SU-DHL-6 (cell line): ENCODE results near the gene SLC6A12.

Experiments used
- H2AFZ ChIP-seq: fragments of 200-600 bp; sonication (generic); 2 replicates; pipeline ENCODE4 v1.6.1; 2014; ENCODE audit warnings: low read depth, mild to moderate bottlenecking, moderate library complexity, mixed read lengths, antibody characterized with exemption, low read length; ENCODE audit not compliant: severe bottlenecking
- H3F3A ChIP-seq: fragments of 200-600 bp; shearing (Covaris generic); 2 replicates; pipeline ENCODE4 v1.6.0; 2016; ENCODE audit warnings: antibody characterized with exemption, mild to moderate bottlenecking; ENCODE audit not compliant: insufficient read depth
- H3K27ac ChIP-seq: fragments of 200-600 bp; sonication (generic); 2 replicates; pipeline ENCODE4 v1.5.1; 2016; ENCODE audit warnings: low read depth, mild to moderate bottlenecking, low read length, moderate library complexity, mixed read lengths
- H3K27me3 ChIP-seq: fragments of 200-600 bp; sonication (generic), shearing (Covaris generic); 2 replicates; pipeline ENCODE4 v1.6.0; 2014; ENCODE audit warnings: mild to moderate bottlenecking, low read length
- H3K36me3 ChIP-seq: fragments of 200-600 bp; sonication (generic); 2 replicates; pipeline ENCODE4 v1.6.1; 2014; ENCODE audit warnings: mild to moderate bottlenecking, low read length, mixed read lengths
- H3K4me2 ChIP-seq: fragments of 300-600, 200-600 bp; shearing (Covaris generic), sonication (generic); 2 replicates; pipeline ENCODE4 v1.6.0; 2014; ENCODE audit warnings: low read length, low read depth, mild to moderate bottlenecking; ENCODE audit not compliant: poor library complexity, severe bottlenecking
- H3K4me3 ChIP-seq: fragments of 200-600 bp; sonication (generic); 2 replicates; pipeline ENCODE4 v1.5.1; 2014; ENCODE audit warnings: antibody characterized with exemption, low read length, mild to moderate bottlenecking, mixed read lengths; ENCODE audit not compliant: insufficient read depth, poor library complexity, severe bottlenecking
- H3K79me2 ChIP-seq: fragments of 200-600 bp; sonication (generic); 2 replicates; pipeline ENCODE4 v1.6.1; 2014; ENCODE audit warnings: mild to moderate bottlenecking, low read length, moderate library complexity; ENCODE audit not compliant: insufficient read depth
- H3K9ac ChIP-seq: fragments of 200-600 bp; sonication (generic); 2 replicates; pipeline ENCODE4 v1.7.0; 2014; ENCODE audit warnings: mild to moderate bottlenecking, low read length
- H3K9me2 ChIP-seq: fragments of 200-600 bp; sonication (generic); replicated peaks from 2 replicates; pipeline ENCODE4 v1.6.1; 2014; ENCODE audit warnings: low read length; ENCODE audit not compliant: insufficient read depth
- H3K9me3 ChIP-seq: fragments of 200-600 bp; sonication (generic); 2 replicates; pipeline ENCODE4 v1.6.1; 2014; ENCODE audit warnings: low read length, mixed read lengths; ENCODE audit not compliant: insufficient read depth
- H4K20me1 ChIP-seq: fragments of 200-600 bp; sonication (generic); 2 replicates; pipeline ENCODE4 v1.6.1; 2014; ENCODE audit warnings: low read depth, mild to moderate bottlenecking, antibody characterized with exemption, low read length, moderate library complexity, mixed read lengths
- CTCF ChIP-seq: fragments of 200-600 bp; sonication (generic); IDR thresholded peaks from one replicate; pipeline ENCODE4 v1.5.1; 2017; ENCODE audit warnings: antibody characterized with exemption, mild to moderate bottlenecking, low read length, moderate library complexity; ENCODE audit not compliant: insufficient read depth, poor library complexity, severe bottlenecking
- EZH2phosphoT487 ChIP-seq: fragments of 200-600 bp; sonication (generic), shearing (Covaris generic); conservative IDR thresholded peaks from 2 replicates; pipeline ENCODE4 v1.6.1; 2018; ENCODE audit warnings: mild to moderate bottlenecking, antibody characterized with exemption, low read length, moderate library complexity, mixed read lengths

The SLC6A12 gene

GRCh38 chr12:253116-253831, 39.3 kb upstream of the SLC6A12 start:
- no peak overlapping the region for H3K4me2 ChIP-seq
- H3K4me3 ChIP-seq, result no peak overlapping the region
- H3K27ac ChIP-seq, result no peak overlapping the region
- no peaks in the 10 kb centered on the region for H3F3A ChIP-seq
- no peak overlapping the region for H3K9ac ChIP-seq
- no peaks in the 10 kb centered on the region for H3K9me3 ChIP-seq
- H3K27me3 ChIP-seq, result no peaks in the 10 kb centered on the region
- H3K79me2 ChIP-seq, result no peaks in the 10 kb centered on the region
- no peaks in the 10 kb centered on the region for H4K20me1 ChIP-seq
- H2AFZ ChIP-seq, result no peak overlapping the region
- H3K9me2 ChIP-seq, result no peaks in the 10 kb centered on the region
- TF ChIP-seq EZH2phosphoT487 (no peak), CTCF (no peak)
- no peaks in the 10 kb centered on the region for H3K36me3 ChIP-seq

DNA sequence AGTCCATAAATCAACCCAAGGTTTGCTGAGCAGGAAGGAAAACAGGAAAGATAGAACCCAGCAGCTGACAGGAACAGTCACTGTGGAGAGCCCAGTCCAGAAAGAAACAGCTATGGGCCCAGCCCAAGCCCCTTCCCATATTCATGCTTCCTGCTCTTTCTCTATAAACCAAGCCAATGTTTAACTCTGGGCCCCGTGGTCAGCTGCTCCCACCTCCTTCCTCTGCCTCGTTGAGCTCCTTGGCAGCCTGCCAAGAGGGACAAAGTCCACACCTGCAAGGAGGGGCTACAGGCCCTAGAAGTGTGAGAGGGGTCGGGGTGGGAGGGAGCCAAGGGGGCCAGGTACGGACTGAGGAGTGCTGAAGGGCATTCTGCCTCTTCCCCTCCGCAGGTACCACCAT, 38.7 kb upstream of the SLC6A12 start:
- Histone ChIP-seq H3K4me3 (no peak overlapping the region), H3K9me2 (no peaks in the 10 kb centered on the region), H3F3A (no peaks in the 10 kb centered on the region), H3K79me2 (no peaks in the 10 kb centered on the region), H4K20me1 (no peaks in the 10 kb centered on the region), H3K4me2 (no peak overlapping the region), H3K36me3 (no peaks in the 10 kb centered on the region), H3K9me3 (no peaks in the 10 kb centered on the region), H3K27ac (no peak overlapping the region), H3K27me3 (no peaks in the 10 kb centered on the region), H2AFZ (no peak overlapping the region), H3K9ac (no peak overlapping the region)
- TF ChIP-seq CTCF (no peak), EZH2phosphoT487 (no peak)

GRCh38 chr12:247271-247670, 33.3 kb upstream of the SLC6A12 start:
- H3K9me2 ChIP-seq, result no peaks in the 10 kb centered on the region
- no peak overlapping the region for H3K27ac ChIP-seq
- H2AFZ ChIP-seq, result no peak overlapping the region
- no peak overlapping the region for H3K9ac ChIP-seq
- H3K36me3 ChIP-seq, result no peaks in the 10 kb centered on the region
- H3K27me3 ChIP-seq, result 0 out of 2 replicates have a peak, but pooled peaks cover 3% of the 10 kb centered on the region
- peaks cover 6% of the 10 kb centered on the region; the same call in 1 of the 2 replicates for H3K9me3 ChIP-seq
- no peaks in the 10 kb centered on the region for H3K79me2 ChIP-seq
- no peak overlapping the region for H3K4me3 ChIP-seq
- no peaks in the 10 kb centered on the region for H3F3A ChIP-seq
- TF ChIP-seq EZH2phosphoT487 (no peak), CTCF (no peak)
- H4K20me1 ChIP-seq, result no peaks in the 10 kb centered on the region
- H3K4me2 ChIP-seq, result no peak overlapping the region
